Ectodermal cell (in vitro differentiated cells): Measurements from ENCODE around the gene PCIF1.

Experiments
- H3K27ac ChIP-seq: 2 replicates; pipeline ENCODE4 v1.7.0; 2013; ENCODE audit warnings: mild to moderate bottlenecking, low read depth, low read length; ENCODE audit not compliant: insufficient read depth, poor library complexity, severe bottlenecking
- H3K27me3 ChIP-seq: 2 replicates; pipeline ENCODE4 v1.7.0; 2013; ENCODE audit warnings: mild to moderate bottlenecking, low read length; ENCODE audit not compliant: insufficient read depth, control insufficient read depth, poor library complexity, severe bottlenecking
- H3K36me3 ChIP-seq: one replicate; pipeline ENCODE4 v1.7.0; 2013; ENCODE audit warnings: low read length; ENCODE audit not compliant: control insufficient read depth, insufficient read depth
- H3K4me1 ChIP-seq: one replicate; pipeline ENCODE4 v1.7.0; 2013; ENCODE audit warnings: low read length; ENCODE audit not compliant: control insufficient read depth, insufficient read depth
- H3K4me3 ChIP-seq: 2 replicates; pipeline ENCODE4 v1.7.0; 2013; ENCODE audit warnings: low read depth, low read length, control low read depth; ENCODE audit not compliant: insufficient read depth
- H3K9me3 ChIP-seq: 2 replicates; pipeline ENCODE4 v1.7.0; 2013; ENCODE audit warnings: mild to moderate bottlenecking, low read length, moderate library complexity; ENCODE audit not compliant: control insufficient read depth
- WGBS, 2 experiments: methylation state at CpG; one replicate each; pipeline ENCODE4 v1.1.7; 2013; ENCODE audit warnings: missing lambda C conversion rate in 2 of 2; 5-methylcytosine and 5-hydroxymethylcytosine counted together

PCIF1 gene

DNA sequence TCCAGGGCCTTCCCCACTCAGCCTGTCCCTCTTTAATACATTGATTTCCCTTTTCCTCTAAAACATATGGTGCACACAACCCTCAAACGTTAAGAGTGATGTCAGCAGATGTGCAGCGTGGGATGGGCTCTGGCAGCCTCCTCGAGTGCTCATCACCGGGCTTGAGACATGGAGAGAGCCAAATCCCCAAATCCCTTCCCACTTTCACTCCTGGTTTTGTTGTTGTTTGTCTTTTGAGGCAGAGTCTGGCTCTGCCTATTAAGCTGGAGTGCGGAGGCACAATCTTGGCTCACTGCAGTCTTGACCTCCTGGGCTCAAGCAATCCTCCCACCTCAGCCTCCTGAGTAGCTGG lies 16.7 kb upstream of the PCIF1 start:
- no peaks in the 10 kb centered on the region for H3K27me3 ChIP-seq
- no peaks in the 10 kb centered on the region for H3K36me3 ChIP-seq
- WGBS, 2 experiments: 89 to 90% methylated on average over 5 of the region's 5 CpGs
- no peak overlapping the region for H3K27ac ChIP-seq
- no peaks in the 10 kb centered on the region for H3K9me3 ChIP-seq
- H3K4me1 ChIP-seq: peaks cover 3% of the 10 kb centered on the region
- no peak overlapping the region for H3K4me3 ChIP-seq

GRCh38 chr20:45918182-45918737 lies 16.2 kb upstream of the PCIF1 start:
- H3K9me3 ChIP-seq: no peaks in the 10 kb centered on the region
- H3K27ac ChIP-seq: no peak overlapping the region
- no peaks in the 10 kb centered on the region for H3K36me3 ChIP-seq
- H3K4me3 ChIP-seq: no peak overlapping the region
- WGBS, 2 experiments: 91 to 93% methylated on average over 5 of the region's 5 CpGs
- H3K27me3 ChIP-seq: no peaks in the 10 kb centered on the region
- H3K4me1 ChIP-seq: peaks cover 3% of the 10 kb centered on the region

DNA sequence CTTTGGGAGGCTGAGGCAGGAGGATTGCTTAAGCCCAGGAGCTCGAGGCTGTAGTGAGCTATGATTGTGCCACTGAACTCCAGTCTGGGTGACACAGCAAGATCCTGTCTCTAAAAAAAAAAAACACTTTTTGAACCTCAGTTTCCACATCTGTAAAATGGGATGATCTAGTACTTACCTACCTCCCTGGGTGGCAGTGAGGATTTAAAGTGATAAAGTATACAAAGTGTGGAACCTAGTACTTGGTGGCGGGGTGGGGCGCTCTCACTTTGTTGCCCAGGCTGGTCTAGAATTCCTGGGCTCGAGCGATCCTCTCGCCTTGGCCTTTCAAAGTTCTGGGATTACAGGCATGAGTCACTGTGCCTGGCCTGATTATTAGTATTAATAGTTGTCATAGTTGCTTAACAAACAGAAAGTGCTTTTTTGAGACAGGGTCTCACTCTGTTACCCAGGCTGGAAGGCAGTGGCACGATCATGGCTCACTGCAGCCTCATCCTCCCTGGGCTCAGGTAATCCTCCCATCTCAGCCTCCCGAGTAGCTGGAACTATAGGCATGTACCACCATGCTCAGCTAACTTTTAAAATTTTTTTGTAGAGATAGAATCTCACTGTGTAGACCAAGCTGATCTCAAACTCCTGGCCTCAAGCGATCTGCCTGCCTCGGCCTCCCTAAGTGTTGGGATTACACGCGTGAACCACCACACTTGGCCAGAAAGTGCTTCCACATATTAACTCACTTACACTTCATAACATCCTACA lies 15.5 kb upstream of the PCIF1 start:
- no peaks in the 10 kb centered on the region for H3K36me3 ChIP-seq
- WGBS, 2 experiments: 94 to 96% methylated on average over 12 of the region's 12 CpGs

GRCh38 chr20:45919542-45920399 lies 14.7 kb upstream of the PCIF1 start:
- Histone ChIP-seq H3K9me3 (no peaks in the 10 kb centered on the region), H3K4me3 (no peak overlapping the region), H3K4me1 (peaks cover 3% of the 10 kb centered on the region), H3K36me3 (no peaks in the 10 kb centered on the region), H3K27me3 (no peaks in the 10 kb centered on the region), H3K27ac (no peak overlapping the region)
- WGBS, 2 experiments: 72 to 77% methylated on average over 10 to 11 of the region's 11 CpGs

More for the DNA sequence above, 15.5 kb upstream of the PCIF1 start:
- Histone ChIP-seq H3K27me3 (no peaks in the 10 kb centered on the region), H3K4me1 (peaks cover 3% of the 10 kb centered on the region), H3K27ac (no peak overlapping the region), H3K4me3 (no peak overlapping the region), H3K9me3 (no peaks in the 10 kb centered on the region)

DNA sequence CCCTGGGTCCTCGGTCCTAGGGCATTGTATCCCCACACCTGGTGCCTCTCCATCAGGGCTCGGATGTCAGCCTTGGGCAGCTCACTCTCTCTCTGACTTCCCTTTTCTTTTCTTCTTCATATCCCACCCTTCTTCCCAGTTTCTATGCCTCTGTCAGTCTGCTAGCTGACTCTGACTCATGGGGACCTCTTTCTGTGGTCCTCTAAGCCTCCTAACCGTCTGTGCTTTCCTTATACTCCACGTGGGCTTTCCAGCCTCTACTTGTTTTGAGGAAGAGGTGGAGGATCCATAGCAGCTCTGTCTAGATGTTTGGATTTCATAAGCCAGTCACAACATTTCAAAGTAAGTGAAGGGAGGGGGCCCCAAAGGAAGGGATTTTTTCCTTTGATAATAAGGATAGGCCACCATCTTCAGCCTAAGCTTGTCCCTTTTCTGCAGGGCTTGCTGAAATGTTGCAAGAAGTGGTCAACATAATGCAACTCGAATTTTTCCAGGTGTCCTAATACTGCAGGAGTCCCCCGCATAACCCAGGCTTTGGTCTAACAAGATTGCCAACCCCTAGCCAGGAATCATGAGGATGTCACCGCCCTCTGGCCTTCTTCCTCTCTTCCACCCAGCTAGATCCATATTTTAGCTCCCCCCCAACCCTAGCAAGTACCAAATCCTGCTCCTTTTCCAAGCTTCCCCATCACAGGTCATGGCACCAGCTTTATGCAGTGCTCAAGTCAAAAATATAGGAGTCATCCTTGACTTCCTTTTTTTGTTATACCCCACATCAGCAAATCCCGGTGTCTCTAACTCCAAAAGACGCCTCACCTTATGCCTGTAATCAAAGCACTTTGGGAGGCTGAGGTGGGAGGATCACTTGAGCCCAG lies 13.8 kb upstream of the PCIF1 start:
- Histone ChIP-seq H3K9me3 (no peaks in the 10 kb centered on the region), H3K4me3 (no peak overlapping the region), H3K4me1 (peaks cover 10% of the 10 kb centered on the region), H3K36me3 (no peaks in the 10 kb centered on the region), H3K27me3 (no peaks in the 10 kb centered on the region), H3K27ac (no peak overlapping the region)
- 87% methylated on average over 9 of the region's 9 CpGs for WGBS, 2 experiments

DNA sequence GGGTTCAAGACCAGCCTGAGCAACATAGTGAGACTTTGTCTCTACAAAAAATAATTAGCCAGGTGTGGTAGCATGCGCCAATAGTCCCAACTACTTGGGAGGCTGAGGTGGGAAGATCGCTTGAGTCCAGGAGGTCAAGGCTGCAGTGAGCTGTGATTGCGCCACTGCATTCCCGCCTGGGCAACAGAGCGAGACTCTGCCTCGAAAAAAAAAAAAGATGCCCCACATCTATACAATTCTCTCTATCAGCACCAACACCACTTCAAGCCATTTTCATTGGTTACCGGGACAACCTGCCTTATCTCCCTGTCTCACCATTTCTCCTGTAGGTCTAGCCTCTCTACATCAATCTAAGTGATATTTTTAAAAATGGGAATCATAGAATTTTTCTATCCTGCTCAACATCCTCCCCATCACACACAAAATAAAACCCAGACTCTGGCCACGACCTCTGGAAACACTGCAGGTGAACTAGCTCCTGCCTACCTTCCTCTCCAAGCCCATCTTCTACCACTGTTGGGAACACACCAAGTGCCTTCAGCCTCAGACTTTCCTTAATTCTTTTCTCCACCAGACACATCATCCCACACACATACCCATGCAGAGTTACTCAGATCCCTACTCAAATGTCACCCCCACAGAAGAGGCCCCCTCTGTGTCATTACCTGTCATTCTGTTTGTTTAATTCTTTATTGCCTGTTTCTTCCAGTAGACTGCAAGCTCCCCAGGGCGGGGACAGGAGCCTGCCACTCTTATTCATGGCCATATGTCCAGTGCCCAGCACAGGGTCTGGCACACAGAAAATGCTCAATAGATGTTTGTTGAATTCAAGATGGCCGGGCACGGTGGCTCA lies 12.9 kb upstream of the PCIF1 start:
- no peaks in the 10 kb centered on the region for H3K27me3 ChIP-seq
- H3K9me3 ChIP-seq: no peaks in the 10 kb centered on the region
- peaks cover 16% of the 10 kb centered on the region for H3K4me1 ChIP-seq
- H3K27ac ChIP-seq: no peak overlapping the region
- 86 to 88% methylated on average over 11 of the region's 11 CpGs for WGBS, 2 experiments
- H3K4me3 ChIP-seq: no peak overlapping the region
- H3K36me3 ChIP-seq: no peaks in the 10 kb centered on the region

GRCh38 chr20:45924391-45925261 lies 9.9 kb upstream of the PCIF1 start:
- Histone ChIP-seq H3K36me3 (no peaks in the 10 kb centered on the region), H3K9me3 (no peaks in the 10 kb centered on the region), H3K4me1 (peaks cover 14% of the 10 kb centered on the region), H3K4me3 (no peak overlapping the region), H3K27me3 (no peaks in the 10 kb centered on the region), H3K27ac (no peak overlapping the region)
- WGBS, 2 experiments: 91 to 93% methylated on average over 20 to 21 of the region's 21 CpGs

DNA sequence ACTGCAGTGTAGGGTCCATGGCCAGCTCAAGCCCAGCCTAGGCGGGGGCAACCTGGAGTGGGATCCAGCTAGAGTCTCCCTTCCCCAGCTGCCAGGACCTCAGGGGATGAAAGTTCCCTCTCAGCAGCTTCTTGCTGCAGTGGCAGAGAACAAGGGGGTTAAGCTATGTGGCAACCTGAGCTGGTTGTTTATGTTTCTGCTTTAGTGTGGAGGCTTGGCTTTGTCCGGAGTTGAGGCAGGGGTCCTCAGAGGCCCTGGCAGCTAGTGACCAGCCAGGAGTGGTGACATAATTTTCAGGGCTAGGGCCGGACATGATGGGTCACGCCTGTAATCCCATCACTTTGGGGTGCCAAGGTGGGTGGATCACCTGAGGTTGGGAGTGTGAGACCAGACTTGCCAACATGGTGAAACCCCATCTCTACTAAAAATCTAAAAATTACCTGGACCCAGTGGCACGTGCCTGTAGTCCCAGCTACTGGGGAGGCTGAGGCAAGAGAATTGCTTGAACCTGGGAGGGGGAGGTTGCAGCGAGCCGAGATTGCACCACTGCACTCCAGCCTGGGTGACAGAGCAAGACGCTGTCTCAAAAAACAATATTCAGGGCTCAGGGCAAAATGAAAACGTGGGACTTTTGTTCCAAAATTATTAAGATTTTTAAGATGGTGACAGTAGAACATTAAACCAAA lies 8.5 kb upstream of the PCIF1 start:
- no peaks in the 10 kb centered on the region for H3K36me3 ChIP-seq
- H3K4me3 ChIP-seq: no peak overlapping the region
- H3K9me3 ChIP-seq: no peaks in the 10 kb centered on the region
- H3K4me1 ChIP-seq: peaks cover 14% of the 10 kb centered on the region
- no peaks in the 10 kb centered on the region for H3K27me3 ChIP-seq
- 70 to 71% methylated on average over 9 of the region's 9 CpGs for WGBS, 2 experiments
- H3K27ac ChIP-seq: peak overlapping the region; percentile 1
